ENCODE data around the gene IZUMO2.

The IZUMO2 gene

GRCh38 chr19:50162988-50163387 lies at the start of gene IZUMO2:
Gene IZUMO2 (minus strand): TSS chr19:50163281. CDS start chr19:50163194, 87 bp downstream.
- DNase-seq (ENCODE audit: low read depth in 2 of 2) = no peak

GRCh38 chr19:50210425-50210824 lies 47.3 kb upstream of the IZUMO2 start:
- DNase-seq (ENCODE audit: low read depth in 2 of 2) = no peak

- DNase-seq (ENCODE audit: low read depth in 2 of 2) = no peak
Observed at GRCh38 chr19:50209131-50209530, 46.0 kb upstream of the IZUMO2 start.

- no peak for DNase-seq (ENCODE audit: low read depth in 2 of 2)
Observed at GRCh38 chr19:50207730-50208129, 44.6 kb upstream of the IZUMO2 start.

- no peak for DNase-seq (ENCODE audit: low read depth in 2 of 2)
Observed at GRCh38 chr19:50206191-50206590, 43.1 kb upstream of the IZUMO2 start.

- DNase-seq (ENCODE audit: low read depth in 2 of 2) = no peak
Observed at GRCh38 chr19:50205681-50206138, 42.6 kb upstream of the IZUMO2 start.

- no peak for DNase-seq (ENCODE audit: low read depth in 2 of 2)
Observed at GRCh38 chr19:50204811-50205675, 42.0 kb upstream of the IZUMO2 start.

GRCh38 chr19:50204081-50204428 lies 41.0 kb upstream of the IZUMO2 start:
- no peak for DNase-seq (ENCODE audit: low read depth in 2 of 2)

- peak in 1 of 2 experiments; percentile 8 for DNase-seq (ENCODE audit: low read depth in 2 of 2)
Observed at GRCh38 chr19:50203281-50204080, 40.4 kb upstream of the IZUMO2 start, which contains the start of gene MYH14. Gene MYH14 (plus strand): TSS chr19:50203622. CDS start chr19:50210366, 6,744 bp downstream.

- no peak for DNase-seq (ENCODE audit: low read depth in 2 of 2)
Observed at GRCh38 chr19:50202962-50203280, 39.8 kb upstream of the IZUMO2 start.

- no peak for DNase-seq (ENCODE audit: low read depth in 2 of 2)
Observed at GRCh38 chr19:50202386-50202785, 39.3 kb upstream of the IZUMO2 start.

GRCh38 chr19:50199259-50199555 lies 36.1 kb upstream of the IZUMO2 start:
- no peak for DNase-seq (ENCODE audit: low read depth in 2 of 2)

- no peak for DNase-seq (ENCODE audit: low read depth in 2 of 2)
Observed at GRCh38 chr19:50198431-50199258, 35.6 kb upstream of the IZUMO2 start.

- DNase-seq (ENCODE audit: low read depth in 2 of 2) = no peak
Observed at GRCh38 chr19:50197348-50197747, 34.3 kb upstream of the IZUMO2 start.

GRCh38 chr19:50196322-50196932 lies 33.3 kb upstream of the IZUMO2 start:
- DNase-seq (ENCODE audit: low read depth in 2 of 2) = no peak

- DNase-seq (ENCODE audit: low read depth in 2 of 2) = no peak
Observed at GRCh38 chr19:50195224-50195623, 32.1 kb upstream of the IZUMO2 start.

- no peak for DNase-seq (ENCODE audit: low read depth in 2 of 2)
Observed at GRCh38 chr19:50192463-50193211, 29.6 kb upstream of the IZUMO2 start.

GRCh38 chr19:50191216-50191615 lies 28.1 kb upstream of the IZUMO2 start:
- no peak for DNase-seq (ENCODE audit: low read depth in 2 of 2)

GRCh38 chr19:50190439-50190891 lies 27.4 kb upstream of the IZUMO2 start:
- no peak for DNase-seq (ENCODE audit: low read depth in 2 of 2)

- DNase-seq (ENCODE audit: low read depth in 2 of 2) = no peak
Observed at GRCh38 chr19:50189331-50189730, 26.2 kb upstream of the IZUMO2 start.

GRCh38 chr19:50187937-50188336 lies 24.9 kb upstream of the IZUMO2 start:
- no peak for DNase-seq (ENCODE audit: low read depth in 2 of 2)
